ENCODE results near the gene MRRF. TPM values are rescaled to one million over a fixed set of nuclear protein-coding genes. Genes with fewer than 3 reads are reported as not detected.

Gene MRRF
- total RNA-seq, 2 experiments from 2014 or later = 71.7 to 73.0 TPM

- ChIA-PET CTCF (no interaction called here), POLR2A (no interaction called here)
Measured at GRCh38 chr9:122227575-122227900, 37.1 kb upstream of the MRRF start.

GRCh38 chr9:122228191-122228567 is 36.5 kb upstream of the MRRF start:
- CTCF ChIA-PET = no interaction called here
- POLR2A ChIA-PET = no interaction called here

GRCh38 chr9:122228568-122229484 is 35.9 kb upstream of the MRRF start, which contains the start of gene LHX6:
TSS of gene LHX6 (minus strand) at chr9:122228957. CDS start at chr9:122228740, 217 bp downstream.
- ChIA-PET POLR2A (no interaction called here), CTCF (no interaction called here)

GRCh38 chr9:122229485-122229837 is 35.2 kb upstream of the MRRF start:
- POLR2A ChIA-PET = no interaction called here
- CTCF ChIA-PET = no interaction called here

GRCh38 chr9:122232796-122233306 is 31.8 kb upstream of the MRRF start:
- ChIA-PET CTCF (interaction anchor here (0.6 kb wide), 1 partner anchor 81 kb away, joined by 3 read pairs; no protein-coding TSS in a partner anchor), POLR2A (interaction anchor here (0.6 kb wide), 1 partner anchor 38 kb away, joined by 5 read pairs; no protein-coding TSS in a partner anchor)

GRCh38 chr9:122234022-122234748 is 30.5 kb upstream of the MRRF start:
- CTCF ChIA-PET = no interaction called here
- POLR2A ChIA-PET = no interaction called here

GRCh38 chr9:122236681-122237080 is 28.0 kb upstream of the MRRF start:
- POLR2A ChIA-PET = no interaction called here
- CTCF ChIA-PET = no interaction called here

GRCh38 chr9:122239722-122240121 is 25.0 kb upstream of the MRRF start:
- CTCF ChIA-PET = no interaction called here

GRCh38 chr9:122244349-122244748 is 20.3 kb upstream of the MRRF start:
- ChIA-PET CTCF (no interaction called here), POLR2A (no interaction called here)

More at GRCh38 chr9:122239722-122240121, 25.0 kb upstream of the MRRF start:
- POLR2A ChIA-PET = no interaction called here

- ChIA-PET POLR2A (no interaction called here), CTCF (no interaction called here)
Measured at GRCh38 chr9:122246666-122247065, 18.0 kb upstream of the MRRF start.

GRCh38 chr9:122248448-122248865 is 16.2 kb upstream of the MRRF start:
- ChIA-PET CTCF (no interaction called here), POLR2A (no interaction called here)

- ChIA-PET CTCF (no interaction called here), POLR2A (no interaction called here)
Measured at GRCh38 chr9:122251351-122251750, 13.3 kb upstream of the MRRF start.

- ChIA-PET POLR2A (no interaction called here), CTCF (no interaction called here)
Measured at GRCh38 chr9:122252796-122253195, 11.9 kb upstream of the MRRF start.

GRCh38 chr9:122254761-122255160 is 9.9 kb upstream of the MRRF start:
- ChIA-PET POLR2A (no interaction called here), CTCF (no interaction called here)

- POLR2A ChIA-PET = no interaction called here
- CTCF ChIA-PET = no interaction called here
Measured at GRCh38 chr9:122256206-122256605, 8.5 kb upstream of the MRRF start.

- POLR2A ChIA-PET = no interaction called here
- CTCF ChIA-PET = no interaction called here
Measured at GRCh38 chr9:122258886-122259415, 5.7 kb upstream of the MRRF start.

GRCh38 chr9:122261469-122261881 is 3.2 kb upstream of the MRRF start:
- ChIA-PET POLR2A (no interaction called here), CTCF (no interaction called here)

- CTCF ChIA-PET = no interaction called here
- POLR2A ChIA-PET = no interaction called here
Measured at GRCh38 chr9:122262073-122262472, 2.6 kb upstream of the MRRF start.

- CTCF ChIA-PET = interaction anchor here (0.6 to 1.8 kb wide), 3 partner anchors 113 to 165 kb away, joined by 3 to 6 read pairs (median 5); no protein-coding TSS in a partner anchor
- POLR2A ChIA-PET = interaction anchor here (0.9 kb wide), 1 partner anchor 84 kb away, joined by 3 read pairs; no protein-coding TSS in a partner anchor
Measured at GRCh38 chr9:122263699-122264349, 858 bp upstream of the MRRF start.

Data from activated CD8-positive, alpha-beta memory T cell treated with anti-CD3 and anti-CD28 coated beads for 36 hours (primary cell).